OCI-LY1 (cell line): Measurements from ENCODE around the gene SLC44A3.

Experiments
- H2AFZ ChIP-seq: fragments of 200-600 bp; sonication (generic), shearing (Covaris generic); 2 replicates; pipeline ENCODE4 v1.6.0; 2014; ENCODE audit warnings: antibody characterized with exemption, mild to moderate bottlenecking, low read length
- H3F3A ChIP-seq: fragments of 200-600 bp; sonication (generic), shearing (Covaris generic); 2 replicates; pipeline ENCODE4 v1.6.0; 2014; ENCODE audit warnings: mild to moderate bottlenecking, antibody characterized with exemption, low read length, moderate library complexity; ENCODE audit not compliant: insufficient read depth
- H3K27ac ChIP-seq: fragments of 200-600 bp; sonication (generic); 2 replicates; pipeline ENCODE4 v1.5.1; 2014; ENCODE audit warnings: low read length, mixed run types, mild to moderate bottlenecking, low read depth; ENCODE audit not compliant: poor library complexity, severe bottlenecking
- H3K27me3 ChIP-seq: fragments of 200-600 bp; sonication (generic); 2 replicates; pipeline ENCODE4 v1.6.0; 2014; ENCODE audit warnings: antibody characterized with exemption, mild to moderate bottlenecking, low read length, moderate library complexity; ENCODE audit not compliant: insufficient read depth
- H3K36me3 ChIP-seq: fragments of 200-600 bp; sonication (generic); 2 replicates; pipeline ENCODE4 v1.6.1; 2014; ENCODE audit warnings: mild to moderate bottlenecking, antibody characterized with exemption, low read length, moderate library complexity, mixed read lengths; ENCODE audit not compliant: insufficient read depth
- H3K4me1 ChIP-seq: fragments of 200-600 bp; sonication (generic); 2 replicates; pipeline ENCODE4 v1.5.1; 2014; ENCODE audit warnings: mild to moderate bottlenecking, low read length, moderate library complexity; ENCODE audit not compliant: insufficient read depth, severe bottlenecking
- H3K4me2 ChIP-seq: fragments of 200-600 bp; sonication (generic), shearing (Covaris generic); 2 replicates; pipeline ENCODE4 v1.6.1; 2014; ENCODE audit warnings: low read length
- H3K4me3 ChIP-seq: fragments of 200-600 bp; sonication (generic); 2 replicates; pipeline ENCODE4 v1.5.1; 2014; ENCODE audit warnings: low read length, low read depth, mild to moderate bottlenecking, mixed read lengths; ENCODE audit not compliant: poor library complexity, severe bottlenecking
- H3K79me2 ChIP-seq: fragments of 200-600 bp; shearing (Covaris generic); 2 replicates; pipeline ENCODE4 v1.6.1; 2016; ENCODE audit warnings: mixed run types, low read length, mixed read lengths; ENCODE audit not compliant: insufficient read depth
- H3K9ac ChIP-seq: fragments of 200-600 bp; sonication (generic), shearing (Covaris generic); 2 replicates; pipeline ENCODE4 v1.6.1; 2014; ENCODE audit warnings: mild to moderate bottlenecking, low read length, mixed read lengths
- H3K9me2 ChIP-seq: fragments of 200-600 bp; sonication (generic), shearing (Covaris generic); 2 replicates; pipeline ENCODE4 v1.6.1; 2014; ENCODE audit warnings: low read depth, mild to moderate bottlenecking, low read length, mixed read lengths
- H3K9me3 ChIP-seq: fragments of 200-600 bp; shearing (Covaris generic); 2 replicates; pipeline ENCODE4 v1.6.1; 2014; ENCODE audit warnings: low read length, mixed read lengths
- H4K20me1 ChIP-seq: fragments of 200-600 bp; sonication (generic), shearing (Covaris generic); 2 replicates; pipeline ENCODE4 v1.6.0; 2016; ENCODE audit warnings: mild to moderate bottlenecking, low read length; ENCODE audit not compliant: insufficient read depth
- CTCF ChIP-seq: fragments of 200-600 bp; sonication (generic), shearing (Covaris generic); IDR thresholded peaks from 2 replicates; pipeline ENCODE4 v1.5.1; 2017; ENCODE audit warnings: mild to moderate bottlenecking, antibody characterized with exemption, low read length, moderate library complexity, mixed read lengths
- EZH2 ChIP-seq: fragments of 200-600 bp; sonication (generic), shearing (Covaris generic); IDR thresholded peaks from 2 replicates; pipeline ENCODE4 v1.8.0; 2017; ENCODE audit warnings: borderline replicate concordance, mixed run types, mild to moderate bottlenecking, antibody characterized with exemption, low read length, moderate library complexity, mixed read lengths

The SLC44A3 gene

GRCh38 chr1:94827434-94827833 lies 7.3 kb downstream of the SLC44A3 start:
- no peaks in the 10 kb centered on the region for H3K27me3 ChIP-seq
- TF ChIP-seq EZH2 (no peak), CTCF (no peak)

GRCh38 chr1:94828251-94828650 lies 8.1 kb downstream of the SLC44A3 start:
- no peaks in the 10 kb centered on the region for H3K9me3 ChIP-seq

More at GRCh38 chr1:94827434-94827833, 7.3 kb downstream of the SLC44A3 start:
- Histone ChIP-seq H4K20me1 (no peaks in the 10 kb centered on the region), H3K9me3 (no peaks in the 10 kb centered on the region), H3K36me3 (no peaks in the 10 kb centered on the region), H3K79me2 (no peaks in the 10 kb centered on the region), H3F3A (no peaks in the 10 kb centered on the region), H3K4me3 (no peak overlapping the region), H3K4me1 (no peaks in the 10 kb centered on the region), H3K9ac (no peak overlapping the region), H3K9me2 (no peaks in the 10 kb centered on the region), H3K4me2 (no peak overlapping the region), H2AFZ (no peak overlapping the region), H3K27ac (no peak overlapping the region)

GRCh38 chr1:94831641-94832040 lies 11.5 kb downstream of the SLC44A3 start:
- Histone ChIP-seq H3K9me2 (no peaks in the 10 kb centered on the region), H3K79me2 (no peaks in the 10 kb centered on the region), H3K27me3 (no peaks in the 10 kb centered on the region), H3K4me2 (no peak overlapping the region), H2AFZ (no peak overlapping the region), H3K4me1 (no peaks in the 10 kb centered on the region), H3K4me3 (no peak overlapping the region), H3K9me3 (no peaks in the 10 kb centered on the region), H3K36me3 (no peaks in the 10 kb centered on the region), H3K9ac (no peak overlapping the region), H3F3A (no peaks in the 10 kb centered on the region), H4K20me1 (no peaks in the 10 kb centered on the region), H3K27ac (no peak overlapping the region)
- TF ChIP-seq EZH2 (no peak), CTCF (no peak)

More at GRCh38 chr1:94828251-94828650, 8.1 kb downstream of the SLC44A3 start:
- no peak overlapping the region for H3K9ac ChIP-seq
- no peaks in the 10 kb centered on the region for H4K20me1 ChIP-seq
- H3K4me3 ChIP-seq: no peak overlapping the region
- H3K79me2 ChIP-seq: no peaks in the 10 kb centered on the region
- no peak overlapping the region for H3K27ac ChIP-seq
- no peaks in the 10 kb centered on the region for H3K27me3 ChIP-seq
- H3K4me1 ChIP-seq: no peaks in the 10 kb centered on the region
- no peaks in the 10 kb centered on the region for H3F3A ChIP-seq
- H3K36me3 ChIP-seq: no peaks in the 10 kb centered on the region
- H3K9me2 ChIP-seq: no peaks in the 10 kb centered on the region
- TF ChIP-seq CTCF (no peak), EZH2 (no peak)
- H2AFZ ChIP-seq: no peak overlapping the region
- H3K4me2 ChIP-seq: no peak overlapping the region
